K562 (cell line): ENCODE measurements around the gene ADAM22. TPM values are rescaled to one million over a fixed set of nuclear protein-coding genes. Genes with fewer than 3 reads are reported as not detected.

Experiments
- ATAC-seq: fragments of 200-7000 bp; cut with Tn5 transposase; 3 replicates; pipeline ENCODE4 v1.9.1; 2020; ENCODE audit warnings: moderate library complexity
- BruUV-seq: library from RNA; stranded (reverse); fragments of 400-500 nt; replicated peaks from 2 replicates; lab custom pipeline; 2021; lab: Mats Ljungman, UMichigan
- CTCF ChIA-PET: fragments of 300-600 bp; formaldehyde crosslinking; extraction: SDS; loops from one replicate; lab custom pipeline; 2021; ENCODE audit warnings: low intra/inter-chr PET ratio; lab: Yijun Ruan, JAX
- POLR2A ChIA-PET: fragments of 300-600, 350-650 bp; sonication (Branson Sonifier 250); formaldehyde crosslinking; extraction: SDS; loops from one replicate; lab custom pipeline; 2021; ENCODE audit warnings: antibody characterized with exemption, inconsistent platforms; lab: Yijun Ruan, JAX
- DNase-seq, 4 experiments: peaks; one replicate each; pipeline versions ENCODE4 v3.0.0 to v3.0.0-alpha.2; 2011 to 2018; ENCODE audit warnings: low spot score in 3 of 4, mixed read lengths in 3 of 4; ENCODE audit errors: extremely low read depth in 1 of 4
- FAIRE-seq: peaks from 2 replicates; lab custom pipeline; 2011; peaks lifted over from hg19 to GRCh38; lab: Jason Lieb, UNC
- H2AFZ ChIP-seq: 2 replicates; pipeline ENCODE4 v1.6.0; 2011; ENCODE audit warnings: low read depth, low read length, control low read depth, inconsistent platforms
- H3K27ac ChIP-seq: fragments of 200-600 bp; 3 replicates; pipeline ENCODE4 v1.8.0; 2011; ENCODE audit warnings: low read depth, mild to moderate bottlenecking, control low read depth, inconsistent platforms, low read length, moderate library complexity, mixed read lengths; ENCODE audit errors: extremely low read depth
- H3K27me3 ChIP-seq, 2 experiments: fragments of 300-600 bp in 1 of 2; 2 replicates in 1 of 2; 3 replicates in 1 of 2; pipeline versions ENCODE4 v1.6.0 to v1.8.0; 2011; ENCODE audit warnings: inconsistent platforms in 2 of 2, low read length in 2 of 2, mild to moderate bottlenecking in 1 of 2, mixed read lengths in 1 of 2, moderate library complexity in 1 of 2; ENCODE audit not compliant: control insufficient read depth in 2 of 2, insufficient read depth in 2 of 2
- H3K36me3 ChIP-seq: fragments of 300-600 bp; 3 replicates; pipeline ENCODE4 v1.8.0; 2011; ENCODE audit warnings: mild to moderate bottlenecking, low read length, inconsistent platforms; ENCODE audit not compliant: control insufficient read depth, insufficient read depth
- H3K4me1 ChIP-seq, 2 experiments: fragments of 200-600 bp in 1 of 2; replicated peaks in 1 of 2; 2 replicates in 1 of 2; 3 replicates in 1 of 2; pipeline versions ENCODE4 v1.5.1 to v1.8.0; 2011; ENCODE audit warnings: inconsistent platforms in 2 of 2, low read length in 2 of 2, mild to moderate bottlenecking in 1 of 2, mixed read lengths in 1 of 2, moderate library complexity in 1 of 2; ENCODE audit not compliant: control insufficient read depth in 2 of 2, insufficient read depth in 2 of 2
- H3K4me2 ChIP-seq: 2 replicates; pipeline ENCODE4 v1.6.1; 2011; ENCODE audit warnings: low read length, control low read depth, inconsistent platforms, mixed read lengths; ENCODE audit not compliant: insufficient read depth
- H3K4me3 ChIP-seq: fragments of 200-600 bp; sonication (generic), shearing (Covaris generic); 2 replicates; pipeline ENCODE4 v1.5.1; 2016; ENCODE audit warnings: control low read depth, inconsistent platforms
- H3K79me2 ChIP-seq: fragments of 200-600 bp; 3 replicates; pipeline ENCODE4 v1.8.0; 2011; ENCODE audit warnings: low read length, inconsistent platforms; ENCODE audit not compliant: control insufficient read depth, insufficient read depth
- H3K9ac ChIP-seq, 2 experiments: 2 replicates each; pipeline versions ENCODE4 v1.6.0 to v1.6.1; 2011; ENCODE audit warnings: low read depth in 2 of 2, low read length in 2 of 2, control low read depth in 1 of 2, inconsistent platforms in 1 of 2, mild to moderate bottlenecking in 1 of 2, mixed read lengths in 1 of 2; ENCODE audit not compliant: insufficient read depth in 1 of 2
- H3K9me1 ChIP-seq: one replicate; pipeline ENCODE4 v1.6.0; 2011; ENCODE audit warnings: inconsistent platforms, mild to moderate bottlenecking, low read length, moderate library complexity; ENCODE audit not compliant: control insufficient read depth, insufficient read depth
- H3K9me3 ChIP-seq: replicated peaks from 2 replicates; pipeline ENCODE4 v1.5.1; 2011; ENCODE audit warnings: low read depth, low read length, inconsistent platforms; ENCODE audit not compliant: control insufficient read depth, insufficient read depth
- H4K20me1 ChIP-seq: replicated peaks from 2 replicates; pipeline ENCODE4 v1.6.1; 2011; ENCODE audit warnings: low read length, inconsistent platforms, mixed read lengths; ENCODE audit not compliant: control insufficient read depth, insufficient read depth
- DIDO1 ChIP-seq: fragments of 450-650 bp; IDR thresholded peaks from 2 replicates; pipeline ENCODE4 v1.6.1; 2016; ENCODE audit warnings: low read depth, missing biosample characterization, missing genetic modification characterization
- EP400 ChIP-seq: fragments of 450-650 bp; IDR thresholded peaks from 2 replicates; pipeline ENCODE4 v1.6.1; 2017; ENCODE audit warnings: antibody characterized with exemption, mild to moderate bottlenecking, moderate library complexity
- HES1 ChIP-seq: fragments of 450-650 bp; IDR thresholded peaks from 2 replicates; pipeline ENCODE4 v1.6.1; 2016; ENCODE audit warnings: low read depth, mild to moderate bottlenecking, moderate library complexity
- MAFG ChIP-seq: fragments of 450-650 bp; conservative IDR thresholded peaks from 2 replicates; pipeline ENCODE4 v1.6.1; 2016; ENCODE audit warnings: missing genetic modification characterization, missing compliant biosample characterization
- MYC ChIP-seq, 2 experiments: fragments of 250-450 bp in 1 of 2; sonication (Bioruptor Pico) in 1 of 2; IDR thresholded peaks; 2 replicates each; pipeline versions ENCODE4 v1.5.1 to v1.6.1; 2012 to 2021; ENCODE audit warnings: low read depth in 2 of 2, borderline replicate concordance in 1 of 2, improper control_type of control experiment in 1 of 2, low read length in 1 of 2, mild to moderate bottlenecking in 1 of 2, moderate library complexity in 1 of 2
- NELFE ChIP-seq: IDR thresholded peaks from 2 replicates; pipeline ENCODE4 v1.6.1; 2011; ENCODE audit warnings: mild to moderate bottlenecking; ENCODE audit not compliant: insufficient read depth, insufficient read length
- POLR2B ChIP-seq: fragments of 450-650 bp; IDR thresholded peaks from 2 replicates; pipeline ENCODE4 v1.6.1; 2018; ENCODE audit warnings: low read depth; ENCODE audit not compliant: partially characterized antibody
- RCOR1 ChIP-seq, 2 experiments: IDR thresholded peaks; 2 replicates each; pipeline ENCODE4 v1.6.1; 2012; ENCODE audit warnings: low read depth in 2 of 2, low read length in 2 of 2, borderline replicate concordance in 1 of 2, improper control_type of control experiment in 1 of 2
- SUPT5H ChIP-seq: fragments of 450-650 bp; IDR thresholded peaks from 2 replicates; pipeline ENCODE4 v1.6.1; 2016
- TGIF2 ChIP-seq: sonication (generic); formaldehyde crosslinking; IDR thresholded peaks from 2 replicates; pipeline ENCODE4 v1.8.1; 2022; ENCODE audit warnings: mild to moderate bottlenecking, missing genetic modification reagents, moderate library complexity
- ZNF239 ChIP-seq: fragments of 250-450 bp; sonication (Bioruptor Pico); IDR thresholded peaks from 2 replicates; pipeline ENCODE4 v1.4.0; 2020; ENCODE audit warnings: mild to moderate bottlenecking
- WGBS: fragments of 100-300 bp; shearing (Covaris generic); methylation state at CpG from one replicate; pipeline ENCODE4 v1.1.6; 2016; ENCODE audit warnings: low coverage, mixed read lengths; ENCODE audit not compliant: insufficient coverage; ENCODE audit errors: missing lambda C conversion rate; 5-methylcytosine and 5-hydroxymethylcytosine counted together
- in situ Hi-C: fragments of 300-500 bp; cut with MboI; formaldehyde crosslinking; loops from 4 replicates; pipeline ENCODE4 v1.15.0; 2018; ENCODE audit warnings: inconsistent platforms, mixed read lengths
- intact Hi-C: fragments of 100-400 bp; cut with micrococcal nuclease; formaldehyde crosslinking; loops from 2 replicates; pipeline ENCODE4 v1.14.2; 2022
- polyA plus RNA-seq, 8 experiments: library from polyadenylated mRNA; depleted of rRNA in 4 of 8; stranded (reverse) in 5 of 8; unstranded in 3 of 8; fragments of >200 nt; fragmentation: Nextera tagmentation in 2 of 8; fragmentation: Illumina TruSeq in 1 of 8; extraction: Ambion mirVana in 2 of 8; extraction: Trizol in 1 of 8; gene quantifications; 2 replicates each; pipeline versions ENCODE4 v1.2.1 to v1.2.3, GENCODE V29; 2011 to 2014; ENCODE audit warnings: inconsistent platforms in 1 of 8, missing spikeins in 1 of 8
- total RNA-seq, 7 experiments: library from RNA; depleted of rRNA in 6 of 7; stranded (reverse); fragments of >200 nt in 6 of 7; fragmentation: Illumina TruSeq in 2 of 7; extraction: Trizol in 2 of 7; gene quantifications; 2 replicates each; pipeline versions ENCODE4 v1.2.1 to v1.2.3, GENCODE V29; 2011 to 2021; ENCODE audit warnings: low replicate concordance in 1 of 7
- TF ChIP-seq, protein P1 (sequence below), 2 experiments: fragments of 450-650 bp; conservative IDR thresholded peaks; 2 replicates each; pipeline ENCODE4 v1.6.1; 2017; ENCODE audit warnings: mild to moderate bottlenecking in 2 of 2, moderate library complexity in 2 of 2
- TF ChIP-seq, protein P2 (sequence below), 2 experiments: fragments of 150-350 bp in 1 of 2; IDR thresholded peaks; 2 replicates each; pipeline ENCODE4 v1.6.1; 2012 to 2016; ENCODE audit warnings: low read depth in 2 of 2, low read length in 2 of 2, mild to moderate bottlenecking in 1 of 2, moderate library complexity in 1 of 2
- TF ChIP-seq, protein P3 (sequence below): fragments of 450-650 bp; IDR thresholded peaks from 2 replicates; pipeline ENCODE4 v1.7.0; 2016; ENCODE audit warnings: borderline replicate concordance

The ADAM22 gene
- total and polyA plus RNA-seq, 9 of the 15 experiments (the other 6 are each of a cell fraction or from before 2014, with no cell fraction given), result 0.01 to 0.58 (median 0.18) TPM

DNA sequence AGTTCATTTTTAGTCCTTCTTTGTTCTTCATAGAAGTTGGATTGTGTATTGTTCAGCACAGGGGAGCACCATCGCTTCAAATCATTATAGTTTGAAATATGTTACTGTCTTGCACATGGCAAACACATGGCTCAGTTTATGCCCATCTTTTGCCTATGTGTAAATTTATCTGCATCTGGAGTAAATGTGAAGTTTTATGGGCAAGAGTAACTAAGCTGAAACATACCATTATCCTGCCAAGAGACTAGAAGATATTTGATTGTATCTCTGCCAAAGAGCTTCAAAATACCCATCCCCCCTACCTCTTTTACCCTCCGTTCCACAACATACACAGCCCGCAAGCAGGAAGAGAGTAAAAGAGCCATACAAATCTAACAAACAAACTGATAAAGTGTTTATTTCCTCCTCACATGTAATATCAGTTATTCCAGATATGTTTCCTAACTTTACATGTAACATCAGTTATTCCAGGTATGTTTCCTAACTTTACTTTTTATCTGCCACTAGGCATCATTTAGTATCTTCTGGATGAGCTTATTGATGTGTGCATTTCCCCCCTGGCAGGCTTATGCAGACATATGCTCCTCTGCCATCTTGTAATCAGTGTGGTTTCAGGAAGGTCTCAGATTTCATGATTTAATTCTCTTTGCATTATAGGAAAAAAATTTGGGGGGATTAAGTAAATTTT is 158.1 kb downstream of the ADAM22 start:
- BruUV-seq, result no TSS peak
- 2% methylated on average over 3 of the region's 3 CpGs for WGBS
- POLR2A ChIA-PET, result no interaction called here
- Histone ChIP-seq H3K36me3 (no peaks in the 10 kb centered on the region), H3K27ac (no peak overlapping the region), H3K4me3 (no peak overlapping the region), H3K4me2 (no peak overlapping the region), H3K4me1 (no peaks in the 10 kb centered on the region), H4K20me1 (no peaks in the 10 kb centered on the region), H3K9ac (no peak overlapping the region), H3K9me3 (no peaks in the 10 kb centered on the region), H2AFZ (no peak overlapping the region), H3K9me1 (no peaks in the 10 kb centered on the region), H3K27me3 (no peaks in the 10 kb centered on the region; a peak in 1 of 5 replicates), H3K79me2 (no peaks in the 10 kb centered on the region)
- FAIRE-seq, result no peak
- CTCF ChIA-PET, result no interaction called here
- intact Hi-C loops, result no loop called here
- DNase-seq, result no peak
- in situ Hi-C loops, result no loop called here
- ATAC-seq, result no peak
- TF ChIP-seq ZNF239 (CRISPR knock-in tag) (no peak), POLR2B (no peak), RCOR1 (IDR thresholded peaks at IDR 0.05; ENCODE audit: borderline replicate concordance in 1 of 2, low read depth in 2 of 2, low read length in 2 of 2) (no peak), MYC (IDR thresholded peaks at IDR 0.05; ENCODE audit: low read depth, low read length) (no peak), MYC (CRISPR knock-in tag; IDR thresholded peaks at IDR 0.05; ENCODE audit: borderline replicate concordance, low read depth) (no peak), SUPT5H (no peak), HES1 (no peak), TGIF2 (CRISPR knock-in tag) (no peak), NELFE (no peak), EP400 (no peak), DIDO1 (tag) (no peak), MAFG (tag) (no peak)
- TF ChIP-seq, protein P1, sequence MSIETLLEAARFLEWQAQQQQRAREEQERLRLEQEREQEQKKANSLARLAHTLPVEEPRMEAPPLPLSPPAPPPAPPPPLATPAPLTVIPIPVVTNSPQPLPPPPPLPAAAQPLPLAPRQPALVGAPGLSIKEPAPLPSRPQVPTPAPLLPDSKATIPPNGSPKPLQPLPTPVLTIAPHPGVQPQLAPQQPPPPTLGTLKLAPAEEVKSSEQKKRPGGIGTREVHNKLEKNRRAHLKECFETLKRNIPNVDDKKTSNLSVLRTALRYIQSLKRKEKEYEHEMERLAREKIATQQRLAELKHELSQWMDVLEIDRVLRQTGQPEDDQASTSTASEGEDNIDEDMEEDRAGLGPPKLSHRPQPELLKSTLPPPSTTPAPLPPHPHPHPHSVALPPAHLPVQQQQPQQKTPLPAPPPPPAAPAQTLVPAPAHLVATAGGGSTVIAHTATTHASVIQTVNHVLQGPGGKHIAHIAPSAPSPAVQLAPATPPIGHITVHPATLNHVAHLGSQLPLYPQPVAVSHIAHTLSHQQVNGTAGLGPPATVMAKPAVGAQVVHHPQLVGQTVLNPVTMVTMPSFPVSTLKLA (conservative IDR thresholded peaks at IDR 0.05), result no peak
- TF ChIP-seq, protein P2, sequence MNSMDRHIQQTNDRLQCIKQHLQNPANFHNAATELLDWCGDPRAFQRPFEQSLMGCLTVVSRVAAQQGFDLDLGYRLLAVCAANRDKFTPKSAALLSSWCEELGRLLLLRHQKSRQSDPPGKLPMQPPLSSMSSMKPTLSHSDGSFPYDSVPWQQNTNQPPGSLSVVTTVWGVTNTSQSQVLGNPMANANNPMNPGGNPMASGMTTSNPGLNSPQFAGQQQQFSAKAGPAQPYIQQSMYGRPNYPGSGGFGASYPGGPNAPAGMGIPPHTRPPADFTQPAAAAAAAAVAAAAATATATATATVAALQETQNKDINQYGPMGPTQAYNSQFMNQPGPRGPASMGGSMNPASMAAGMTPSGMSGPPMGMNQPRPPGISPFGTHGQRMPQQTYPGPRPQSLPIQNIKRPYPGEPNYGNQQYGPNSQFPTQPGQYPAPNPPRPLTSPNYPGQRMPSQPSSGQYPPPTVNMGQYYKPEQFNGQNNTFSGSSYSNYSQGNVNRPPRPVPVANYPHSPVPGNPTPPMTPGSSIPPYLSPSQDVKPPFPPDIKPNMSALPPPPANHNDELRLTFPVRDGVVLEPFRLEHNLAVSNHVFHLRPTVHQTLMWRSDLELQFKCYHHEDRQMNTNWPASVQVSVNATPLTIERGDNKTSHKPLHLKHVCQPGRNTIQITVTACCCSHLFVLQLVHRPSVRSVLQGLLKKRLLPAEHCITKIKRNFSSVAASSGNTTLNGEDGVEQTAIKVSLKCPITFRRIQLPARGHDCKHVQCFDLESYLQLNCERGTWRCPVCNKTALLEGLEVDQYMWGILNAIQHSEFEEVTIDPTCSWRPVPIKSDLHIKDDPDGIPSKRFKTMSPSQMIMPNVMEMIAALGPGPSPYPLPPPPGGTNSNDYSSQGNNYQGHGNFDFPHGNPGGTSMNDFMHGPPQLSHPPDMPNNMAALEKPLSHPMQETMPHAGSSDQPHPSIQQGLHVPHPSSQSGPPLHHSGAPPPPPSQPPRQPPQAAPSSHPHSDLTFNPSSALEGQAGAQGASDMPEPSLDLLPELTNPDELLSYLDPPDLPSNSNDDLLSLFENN (IDR thresholded peaks at IDR 0.05; ENCODE audit: low read depth in 2 of 2, low read length in 2 of 2), result no peak
- TF ChIP-seq, protein P3, sequence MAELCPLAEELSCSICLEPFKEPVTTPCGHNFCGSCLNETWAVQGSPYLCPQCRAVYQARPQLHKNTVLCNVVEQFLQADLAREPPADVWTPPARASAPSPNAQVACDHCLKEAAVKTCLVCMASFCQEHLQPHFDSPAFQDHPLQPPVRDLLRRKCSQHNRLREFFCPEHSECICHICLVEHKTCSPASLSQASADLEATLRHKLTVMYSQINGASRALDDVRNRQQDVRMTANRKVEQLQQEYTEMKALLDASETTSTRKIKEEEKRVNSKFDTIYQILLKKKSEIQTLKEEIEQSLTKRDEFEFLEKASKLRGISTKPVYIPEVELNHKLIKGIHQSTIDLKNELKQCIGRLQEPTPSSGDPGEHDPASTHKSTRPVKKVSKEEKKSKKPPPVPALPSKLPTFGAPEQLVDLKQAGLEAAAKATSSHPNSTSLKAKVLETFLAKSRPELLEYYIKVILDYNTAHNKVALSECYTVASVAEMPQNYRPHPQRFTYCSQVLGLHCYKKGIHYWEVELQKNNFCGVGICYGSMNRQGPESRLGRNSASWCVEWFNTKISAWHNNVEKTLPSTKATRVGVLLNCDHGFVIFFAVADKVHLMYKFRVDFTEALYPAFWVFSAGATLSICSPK, result no peak
